Medulla oblongata (tissue), 1 donor: ENCODE results near the gene NGF.

Experiments used
- DNase-seq: peaks from one replicate; pipeline ENCODE4 v3.0.0-alpha.2; 2015; ENCODE audit errors: extremely low spot score

Gene NGF

DNA sequence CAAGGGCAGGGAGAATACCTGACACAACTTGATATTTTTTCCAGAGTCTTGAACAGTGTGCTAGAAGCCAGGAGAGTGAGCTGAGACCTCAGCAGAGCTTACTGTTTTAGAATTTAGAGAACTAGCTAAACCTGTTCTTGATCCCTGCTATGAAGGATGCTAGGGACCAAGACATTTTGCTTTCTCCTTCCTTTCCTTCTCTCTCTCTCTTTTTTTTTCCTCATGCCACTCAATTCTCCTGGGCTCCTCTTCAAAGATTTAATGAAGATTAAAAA, 99.0 kb downstream of the NGF start:
- DNase-seq, result no peak

DNA sequence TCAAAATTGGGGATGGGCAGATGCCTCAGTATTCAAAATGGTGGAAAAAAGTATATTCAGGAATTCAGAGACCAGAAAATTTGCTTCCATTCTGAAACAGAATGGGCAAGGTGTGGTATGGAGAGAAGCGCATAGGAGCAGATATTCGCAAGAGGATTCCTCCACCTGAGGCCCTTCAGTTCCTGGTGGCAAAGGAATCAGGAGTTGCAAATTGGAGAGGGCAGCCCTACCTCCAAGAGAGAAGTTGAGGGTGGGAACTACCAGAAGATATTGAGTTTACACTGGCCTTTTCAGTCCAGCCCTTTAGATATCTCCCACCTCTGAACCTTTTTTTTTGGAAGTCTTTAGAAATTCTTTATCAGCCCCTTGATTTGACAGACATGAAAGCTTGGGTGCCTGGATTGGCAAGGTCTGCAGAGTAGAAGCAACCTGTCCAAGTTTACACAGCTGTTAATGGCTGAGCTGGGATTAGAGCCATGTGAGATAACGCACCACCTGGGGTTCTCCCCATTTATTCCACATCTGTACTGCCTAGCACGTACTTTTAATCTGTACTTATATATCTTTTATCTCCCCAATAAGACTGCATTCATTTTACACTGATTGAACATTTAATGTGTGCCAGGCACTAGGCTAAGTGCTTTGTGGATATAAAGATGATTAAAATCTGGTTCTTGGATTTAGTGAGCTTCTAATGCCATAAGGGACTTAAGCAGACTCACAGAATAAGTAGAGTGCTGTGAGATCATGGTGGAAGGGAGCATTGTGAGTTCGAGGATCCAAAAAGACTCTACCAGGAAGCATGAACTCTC, 99.5 kb downstream of the NGF start:
- DNase-seq, result no peak

DNA sequence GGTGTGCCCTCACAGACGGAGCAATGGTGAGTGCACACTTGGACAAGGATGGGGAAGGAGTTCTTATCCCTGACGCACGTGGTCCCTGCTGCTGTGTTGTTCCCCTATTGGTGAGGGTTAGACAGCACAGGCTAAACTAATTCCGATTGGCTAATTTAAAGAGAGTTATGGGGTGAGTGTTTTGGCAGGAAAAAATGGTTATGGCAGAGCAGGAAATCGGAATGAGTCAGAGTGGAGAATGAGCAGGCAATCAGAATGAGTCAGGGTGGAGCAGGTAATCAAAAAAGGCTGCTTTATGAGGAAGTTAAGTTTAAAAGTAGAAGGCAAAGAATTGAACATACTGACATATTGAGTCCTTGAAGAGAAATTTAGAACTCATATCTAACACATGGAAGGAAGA, 100.5 kb downstream of the NGF start:
- DNase-seq, result no peak

DNA sequence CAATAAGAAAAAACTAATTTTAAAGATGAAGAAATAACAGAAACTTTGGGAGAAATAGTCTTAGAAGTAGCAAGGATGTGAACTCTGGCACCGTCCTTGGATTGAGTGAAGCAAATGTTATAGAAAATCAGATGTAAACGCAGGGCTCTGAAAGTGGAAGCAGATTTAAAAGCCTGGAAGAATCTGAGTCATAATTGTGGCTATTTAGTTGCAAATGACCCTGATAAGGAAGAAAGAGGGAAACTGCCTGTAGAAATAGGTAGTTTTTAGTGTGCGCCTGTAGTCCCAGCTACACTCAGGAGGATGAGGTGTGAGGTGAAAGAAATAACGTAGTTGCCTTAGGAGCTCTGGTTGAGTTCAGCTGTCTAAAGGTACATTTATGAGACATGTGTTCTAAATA, 101.0 kb downstream of the NGF start:
- DNase-seq, result no peak
